CD14-positive monocyte (primary cell): Measurements from ENCODE around the gene TRIM44. TPM values are rescaled to one million over a fixed set of nuclear protein-coding genes. Genes with fewer than 3 reads are reported as not detected.

Source experiments
- DNase-seq, 3 donors: peaks; one replicate each; pipeline ENCODE4 v3.0.0-alpha.2; 2011 to 2022
- H2AFZ ChIP-seq: 2 replicates; pipeline ENCODE4 v1.6.0; 2012; ENCODE audit warnings: mild to moderate bottlenecking, low read depth, low read length, inconsistent platforms; ENCODE audit not compliant: insufficient read depth, poor library complexity, severe bottlenecking
- H3K27ac ChIP-seq, 2 donors: 1 replicate in 1 of 2; 2 replicates in 1 of 2; pipeline ENCODE4 v1.5.1; 2012 to 2013; ENCODE audit warnings: low read length in 2 of 2, control low read depth in 1 of 2, inconsistent platforms in 1 of 2, low read depth in 1 of 2, mild to moderate bottlenecking in 1 of 2
- H3K27me3 ChIP-seq, 2 donors: one replicate each; pipeline versions ENCODE4 v1.6.0 to v1.6.1; 2011 to 2013; ENCODE audit warnings: low read length in 2 of 2; ENCODE audit not compliant: control insufficient read depth in 2 of 2, insufficient read depth in 2 of 2
- H3K36me3 ChIP-seq, 2 donors: replicated peaks in 1 of 2; 1 replicate in 1 of 2; 2 replicates in 1 of 2; pipeline versions ENCODE4 v1.5.1 to v1.6.1; 2012 to 2013; ENCODE audit warnings: low read length in 2 of 2, control low read depth in 1 of 2, inconsistent platforms in 1 of 2, mild to moderate bottlenecking in 1 of 2; ENCODE audit not compliant: insufficient read depth in 2 of 2, control insufficient read depth in 1 of 2
- H3K4me1 ChIP-seq, 2 donors: 1 replicate in 1 of 2; 2 replicates in 1 of 2; pipeline versions ENCODE4 v1.5.1 to v1.6.1; 2012 to 2013; ENCODE audit warnings: low read length in 2 of 2, control low read depth in 1 of 2, inconsistent platforms in 1 of 2, mild to moderate bottlenecking in 1 of 2, moderate library complexity in 1 of 2; ENCODE audit not compliant: insufficient read depth in 2 of 2, control insufficient read depth in 1 of 2
- H3K4me2 ChIP-seq: replicated peaks from 2 replicates; pipeline ENCODE3; 2012; ENCODE audit warnings: low read length, moderate library complexity, mild to moderate bottlenecking; ENCODE audit not compliant: poor library complexity, severe bottlenecking; ENCODE audit errors: extremely low read depth
- H3K4me3 ChIP-seq, 3 experiments: fragments of 200-600 bp in 1 of 3; sonication (generic) in 1 of 3; replicated peaks in 1 of 3; 1 replicate in 2 of 3; 2 replicates in 1 of 3; pipeline ENCODE4 v1.5.1; 2011 to 2013; ENCODE audit warnings: low read length in 3 of 3, mild to moderate bottlenecking in 3 of 3, control low read depth in 2 of 3, low read depth in 2 of 3, inconsistent platforms in 1 of 3, moderate library complexity in 1 of 3
- H3K79me2 ChIP-seq: 2 replicates; pipeline ENCODE4 v1.6.0; 2012; ENCODE audit warnings: mild to moderate bottlenecking, control low read depth, inconsistent platforms, low read length, moderate library complexity; ENCODE audit not compliant: insufficient read depth
- H3K9ac ChIP-seq: 2 replicates; pipeline ENCODE4 v1.6.0; 2017; ENCODE audit warnings: low read length, mild to moderate bottlenecking; ENCODE audit not compliant: insufficient read depth, poor library complexity, severe bottlenecking
- H3K9me3 ChIP-seq, 2 donors: replicated peaks in 1 of 2; 1 replicate in 1 of 2; 2 replicates in 1 of 2; pipeline versions ENCODE4 v1.5.1 to v1.6.1; 2012 to 2013; ENCODE audit warnings: low read length in 2 of 2, control low read depth in 1 of 2; ENCODE audit not compliant: control insufficient read depth in 1 of 2, insufficient read depth in 1 of 2
- H4K20me1 ChIP-seq: 2 replicates; pipeline ENCODE4 v1.6.0; 2012; ENCODE audit warnings: mild to moderate bottlenecking, low read length, control low read depth, moderate library complexity; ENCODE audit not compliant: insufficient read depth
- H3K27ac Mint-ChIP-seq, 7 donors: one replicate each; pipeline ENCODE4 v1.8.0; 2020; ENCODE audit warnings: mild to moderate bottlenecking in 7 of 7, mixed read lengths in 7 of 7, moderate library complexity in 6 of 7, inconsistent platforms in 2 of 7
- H3K27me3 Mint-ChIP-seq, 3 donors: one replicate each; pipeline ENCODE4 v1.8.0; 2021 to 2022; ENCODE audit warnings: low read depth in 3 of 3, mild to moderate bottlenecking in 3 of 3, mixed read lengths in 3 of 3, moderate library complexity in 3 of 3, inconsistent platforms in 1 of 3
- H3K36me3 Mint-ChIP-seq, 2 donors: one replicate each; pipeline ENCODE4 v1.8.0; 2020; ENCODE audit warnings: mixed read lengths in 2 of 2, inconsistent platforms in 1 of 2, mild to moderate bottlenecking in 1 of 2
- H3K4me1 Mint-ChIP-seq: one replicate; pipeline ENCODE4 v1.8.0; 2020; ENCODE audit warnings: mild to moderate bottlenecking, mixed read lengths
- H3K4me3 Mint-ChIP-seq, 2 donors: one replicate each; pipeline ENCODE4 v1.8.0; 2020; ENCODE audit warnings: mild to moderate bottlenecking in 2 of 2, mixed read lengths in 2 of 2, moderate library complexity in 1 of 2
- H3K9me3 Mint-ChIP-seq, 7 donors: one replicate each; pipeline ENCODE4 v1.8.0; 2020 to 2022; ENCODE audit warnings: mixed read lengths in 7 of 7, mild to moderate bottlenecking in 6 of 7, moderate library complexity in 6 of 7, inconsistent platforms in 2 of 7
- CTCF ChIP-seq: fragments of 200-600 bp; IDR thresholded peaks from one replicate; pipeline ENCODE4 v1.8.0; 2022; ENCODE audit warnings: antibody characterized with exemption, mild to moderate bottlenecking
- WGBS: methylation state at CpG from one replicate; pipeline ENCODE4 v1.1.5; 2013; ENCODE audit warnings: missing lambda C conversion rate; ENCODE audit not compliant: insufficient coverage; 5-methylcytosine and 5-hydroxymethylcytosine counted together
- intact Hi-C, 2 donors: fragments of 100-400 bp; cut with micrococcal nuclease; formaldehyde crosslinking; loops; one replicate each; pipeline versions ENCODE4 v1.15.0 to v1.15.1; 2023
- polyA plus RNA-seq, 3 donors: library from polyadenylated mRNA; depleted of rRNA in 1 of 3; unstranded in 2 of 3; stranded (reverse) in 1 of 3; fragments of 300-500 nt in 2 of 3; fragments of >200 nt in 1 of 3; fragmentation: Illumina TruSeq in 2 of 3; gene quantifications; 1 replicate in 2 of 3; 2 replicates in 1 of 3; pipeline ENCODE4 v1.2.3, GENCODE V29; 2012 to 2021

TRIM44 gene
- polyA plus RNA-seq, 3 donors = 25.3 to 47.1 (median 45.9) TPM

GRCh38 chr11:35689081-35689996 is 26.8 kb downstream of the TRIM44 start:
- Histone ChIP-seq H3K79me2 (peaks cover 9% of the 10 kb centered on the region), H3K27me3 (no peaks in the 10 kb centered on the region), H3K9ac (no peak overlapping the region), H3K9me3 (no peaks in the 10 kb centered on the region), H2AFZ (no peak overlapping the region), H3K27ac (no peak overlapping the region), H3K4me1 (peaks cover 6 to 7% of the 10 kb centered on the region in 2 donors), H4K20me1 (peaks cover 32% of the 10 kb centered on the region), H3K4me3 (no peak overlapping the region), H3K36me3 (peaks cover 24 to 63% of the 10 kb centered on the region in 2 donors), H3K4me2 (no peak overlapping the region)
- no CpG with 5 or more reads among the region's 7 CpGs for WGBS
- peaks cover 62 to 63% of the 10 kb centered on the region in 2 donors for H3K36me3 Mint-ChIP-seq
- peaks cover 10% of the 10 kb centered on the region for H3K4me1 Mint-ChIP-seq
- H3K4me3 Mint-ChIP-seq = no peak overlapping the region
- intact Hi-C loops = no loop called here
- no peaks in the 10 kb centered on the region for H3K27me3 Mint-ChIP-seq
- TF ChIP-seq CTCF = no peak
- peaks cover 0 to 3% (median 0%) of the 10 kb centered on the region in 7 donors for H3K9me3 Mint-ChIP-seq
- no peak for DNase-seq
- peak overlapping the region in 4 of 7 donors; percentile 47 to 70 (median 58) for H3K27ac Mint-ChIP-seq

DNA sequence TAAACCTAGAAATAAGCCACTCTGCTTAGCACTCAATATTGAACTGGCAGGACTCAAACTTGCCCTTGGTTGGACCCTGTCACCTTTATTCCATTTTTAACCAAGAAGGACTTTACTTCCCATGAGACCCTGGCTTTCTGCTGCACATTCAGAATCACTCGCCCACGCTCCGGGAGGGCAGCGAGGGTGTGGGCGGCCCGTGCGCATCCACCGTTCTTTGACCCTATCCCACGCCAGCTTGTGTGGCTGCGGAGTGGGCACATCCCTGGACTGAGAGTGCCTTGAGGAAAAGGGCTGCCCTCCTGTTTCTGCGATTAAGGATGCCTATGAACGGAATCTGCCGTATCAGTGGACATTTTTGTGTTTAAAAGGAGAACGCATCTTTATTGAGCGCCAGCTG is 39.6 kb downstream of the TRIM44 start:
- Mint-ChIP-seq H3K36me3 (peaks cover 17 to 29% of the 10 kb centered on the region in 2 donors), H3K27me3 (peaks cover 0 to 1% (median 1%) of the 10 kb centered on the region in 3 donors), H3K9me3 (peaks cover 13 to 35% (median 27%) of the 10 kb centered on the region in 7 donors), H3K27ac (no peak overlapping the region), H3K4me1 (no peaks in the 10 kb centered on the region), H3K4me3 (no peak overlapping the region)
- H4K20me1 ChIP-seq = no peaks in the 10 kb centered on the region
- intact Hi-C loops = no loop called here
- H3K4me2 ChIP-seq = no peak overlapping the region
- H2AFZ ChIP-seq = no peak overlapping the region
- no peaks in the 10 kb centered on the region for H3K4me1 ChIP-seq
- H3K9ac ChIP-seq = no peak overlapping the region
- no peaks in the 10 kb centered on the region for H3K27me3 ChIP-seq
- H3K36me3 ChIP-seq = peaks cover 0 to 10% of the 10 kb centered on the region in 2 donors
- no peak overlapping the region for H3K4me3 ChIP-seq
- no peak for TF ChIP-seq CTCF
- WGBS = 99% methylated on average over 12 of the region's 15 CpGs
- no peaks in the 10 kb centered on the region for H3K79me2 ChIP-seq
- peaks cover 19 to 21% of the 10 kb centered on the region in 2 donors for H3K9me3 ChIP-seq
- H3K27ac ChIP-seq = no peak overlapping the region
- no peak for DNase-seq
